Esophagus muscularis mucosa (tissue), 4 donors: ENCODE results near the gene CSNK2A2.

Source experiments
- EP300 ChIP-seq: sonication (generic); formaldehyde crosslinking; IDR thresholded peaks from one replicate; pipeline ENCODE4 v1.6.1; 2017; ENCODE audit warnings: antibody characterized with exemption
- POLR2A ChIP-seq: fragments of 450-650 bp; IDR thresholded peaks from one replicate; pipeline ENCODE4 v1.6.1; 2017; ENCODE audit warnings: antibody characterized with exemption, moderate library complexity, mild to moderate bottlenecking, low read depth
- POLR2AphosphoS5 ChIP-seq, 2 donors: sonication (generic); formaldehyde crosslinking; IDR thresholded peaks; one replicate each; pipeline ENCODE4 v1.6.1; 2017; ENCODE audit warnings: antibody characterized with exemption in 2 of 2
- TF ChIP-seq, protein P1 (sequence below), 3 experiments: fragments of 200-600 bp in 2 of 3; fragments of 450-650 bp in 1 of 3; sonication (generic) in 2 of 3; IDR thresholded peaks; one replicate each; pipeline ENCODE4 v1.5.1; 2017 to 2019; ENCODE audit warnings: antibody characterized with exemption in 3 of 3, mild to moderate bottlenecking in 2 of 3, moderate library complexity in 1 of 3

DNA sequence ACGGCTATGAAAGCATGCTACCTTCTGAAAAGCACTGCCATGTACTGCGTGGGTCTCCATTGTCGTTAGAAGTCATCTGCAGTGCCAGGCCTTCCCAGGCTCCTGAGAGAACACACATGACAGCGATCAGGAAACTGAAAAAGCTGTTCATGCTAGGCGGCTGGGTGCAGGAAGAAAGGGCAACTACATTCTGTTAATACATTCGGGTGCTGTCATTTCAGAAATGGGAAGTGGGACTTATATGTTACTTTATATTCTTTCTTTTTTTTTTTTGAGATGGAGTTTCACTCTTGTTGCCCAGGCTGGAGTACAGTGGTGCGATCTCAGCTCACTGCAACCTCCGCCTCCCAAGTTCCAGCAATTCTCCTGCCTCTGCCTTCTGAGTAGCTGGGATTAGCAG lies 88.6 kb downstream of the CSNK2A2 start:
- TF ChIP-seq, protein P1, sequence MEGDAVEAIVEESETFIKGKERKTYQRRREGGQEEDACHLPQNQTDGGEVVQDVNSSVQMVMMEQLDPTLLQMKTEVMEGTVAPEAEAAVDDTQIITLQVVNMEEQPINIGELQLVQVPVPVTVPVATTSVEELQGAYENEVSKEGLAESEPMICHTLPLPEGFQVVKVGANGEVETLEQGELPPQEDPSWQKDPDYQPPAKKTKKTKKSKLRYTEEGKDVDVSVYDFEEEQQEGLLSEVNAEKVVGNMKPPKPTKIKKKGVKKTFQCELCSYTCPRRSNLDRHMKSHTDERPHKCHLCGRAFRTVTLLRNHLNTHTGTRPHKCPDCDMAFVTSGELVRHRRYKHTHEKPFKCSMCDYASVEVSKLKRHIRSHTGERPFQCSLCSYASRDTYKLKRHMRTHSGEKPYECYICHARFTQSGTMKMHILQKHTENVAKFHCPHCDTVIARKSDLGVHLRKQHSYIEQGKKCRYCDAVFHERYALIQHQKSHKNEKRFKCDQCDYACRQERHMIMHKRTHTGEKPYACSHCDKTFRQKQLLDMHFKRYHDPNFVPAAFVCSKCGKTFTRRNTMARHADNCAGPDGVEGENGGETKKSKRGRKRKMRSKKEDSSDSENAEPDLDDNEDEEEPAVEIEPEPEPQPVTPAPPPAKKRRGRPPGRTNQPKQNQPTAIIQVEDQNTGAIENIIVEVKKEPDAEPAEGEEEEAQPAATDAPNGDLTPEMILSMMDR (IDR thresholded peaks at IDR 0.05): no peak
- TF ChIP-seq POLR2AphosphoS5 (IDR thresholded peaks at IDR 0.05) (no peak), EP300 (no peak), POLR2A (no peak)
